Measurements from ENCODE around the gene ADRA1B.
"Not testable (repeated sequence)": the region's sequence is repeated elsewhere in the genome, so short reads cannot be mapped to it uniquely, and the experiment has no call there.

Gene ADRA1B

GRCh38 chr5:159933531-159934485 lies 17.5 kb downstream of the ADRA1B start:
- DNase-seq = no peak

- DNase-seq = no peak
These were observed 19.7 kb downstream of the ADRA1B start for GRCh38 chr5:159935946-159936345.

GRCh38 chr5:159936686-159937329 lies 20.5 kb downstream of the ADRA1B start:
- DNase-seq = no peak

GRCh38 chr5:159937580-159937979 lies 21.3 kb downstream of the ADRA1B start:
- DNase-seq = no peak

- no peak for DNase-seq
These were observed 27.0 kb downstream of the ADRA1B start for GRCh38 chr5:159943326-159943725.

GRCh38 chr5:159944056-159944600 lies 27.8 kb downstream of the ADRA1B start:
- no peak for DNase-seq

GRCh38 chr5:159945359-159945758 lies 29.1 kb downstream of the ADRA1B start:
- DNase-seq = no peak

- DNase-seq = no peak
These were observed 31.6 kb downstream of the ADRA1B start for GRCh38 chr5:159947708-159948358.

GRCh38 chr5:159951387-159951786 lies 35.1 kb downstream of the ADRA1B start:
- peak in 1 of 2 experiments; percentile 12 for DNase-seq

GRCh38 chr5:159951834-159952233 lies 35.6 kb downstream of the ADRA1B start:
- DNase-seq = no peak

- no peak for DNase-seq
These were observed 37.3 kb downstream of the ADRA1B start for GRCh38 chr5:159953609-159954008.

- DNase-seq = no peak
These were observed 38.9 kb downstream of the ADRA1B start for GRCh38 chr5:159955056-159955624.

GRCh38 chr5:159956074-159956473 lies 39.8 kb downstream of the ADRA1B start:
- no peak for DNase-seq

GRCh38 chr5:159961176-159962160 lies 45.2 kb downstream of the ADRA1B start:
- DNase-seq = no peak

- DNase-seq = no peak
These were observed 45.9 kb downstream of the ADRA1B start for GRCh38 chr5:159962214-159962613.

GRCh38 chr5:159963935-159964334 lies 47.7 kb downstream of the ADRA1B start:
- no peak for DNase-seq

- no peak for DNase-seq
These were observed 49.0 kb downstream of the ADRA1B start for GRCh38 chr5:159965031-159965837.

- DNase-seq = not testable (repeated sequence)
These were observed 49.5 kb downstream of the ADRA1B start for GRCh38 chr5:159965838-159966128.

GRCh38 chr5:159969966-159970365 lies 53.7 kb downstream of the ADRA1B start:
- no peak for DNase-seq

GRCh38 chr5:159971038-159971437 lies 54.8 kb downstream of the ADRA1B start:
- DNase-seq = no peak

GRCh38 chr5:159971514-159971913 lies 55.2 kb downstream of the ADRA1B start:
- no peak for DNase-seq
